IMR-90 (cell line): Measurements from ENCODE around the gene ZNF581. TPM values are rescaled to one million over a fixed set of nuclear protein-coding genes. Genes with fewer than 3 reads are reported as not detected.

Experiments used
- ATAC-seq: fragments of 200-7000 bp; cut with Tn5 transposase; 2 replicates; pipeline ENCODE4 v1.9.1; 2020; ENCODE audit warnings: low read depth, mild to moderate bottlenecking, moderate library complexity
- BruUV-seq: library from RNA; stranded (reverse); fragments of 400-500 nt; replicated peaks from 2 replicates; lab custom pipeline; 2021; lab: Mats Ljungman, UMichigan
- CTCF ChIA-PET: fragments of 300-600 bp; formaldehyde crosslinking; extraction: SDS; loops from one replicate; lab custom pipeline; 2021; ENCODE audit warnings: antibody characterized with exemption; lab: Yijun Ruan, JAX
- POLR2A ChIA-PET: fragments of 300-600 bp; sonication (Branson Sonifier 250); formaldehyde crosslinking; loops from one replicate; lab custom pipeline; 2022; ENCODE audit warnings: antibody characterized with exemption; ENCODE audit not compliant: unreplicated experiment; lab: Charles Lee
- DNase-seq: peaks from one replicate; pipeline ENCODE4 v3.0.0; 2013
- H2AFZ ChIP-seq: replicated peaks from 2 replicates; pipeline ENCODE3; 2013; ENCODE audit warnings: low read length, mild to moderate bottlenecking; ENCODE audit not compliant: poor library complexity
- H2AK5ac ChIP-seq: 2 replicates; pipeline ENCODE4 v1.6.1; 2013; ENCODE audit warnings: low read depth, low read length, inconsistent platforms
- H2AK9ac ChIP-seq: replicated peaks from 2 replicates; pipeline ENCODE3; 2013; ENCODE audit warnings: mild to moderate bottlenecking, low read depth, low read length, moderate library complexity; ENCODE audit not compliant: poor library complexity
- H2BK120ac ChIP-seq: 2 replicates; pipeline ENCODE4 v1.6.1; 2013; ENCODE audit warnings: low read depth, low read length, inconsistent platforms
- H2BK15ac ChIP-seq: 3 replicates; pipeline ENCODE4 v1.6.1; 2013; ENCODE audit warnings: low read depth, low read length, inconsistent platforms
- H2BK20ac ChIP-seq: 2 replicates; pipeline ENCODE4 v1.6.1; 2013; ENCODE audit warnings: low read depth, mild to moderate bottlenecking, inconsistent platforms, low read length, moderate library complexity
- H2BK5ac ChIP-seq: 2 replicates; pipeline ENCODE4 v1.6.1; 2013; ENCODE audit warnings: mild to moderate bottlenecking, low read depth, low read length, inconsistent platforms; ENCODE audit not compliant: poor library complexity, severe bottlenecking
- H3K14ac ChIP-seq: replicated peaks from 2 replicates; pipeline ENCODE4 v1.6.1; 2013; ENCODE audit warnings: low read depth, low read length, inconsistent platforms
- H3K18ac ChIP-seq: 2 replicates; pipeline ENCODE4 v1.6.1; 2013; ENCODE audit warnings: low read depth, low read length, control low read depth
- H3K23ac ChIP-seq: 2 replicates; pipeline ENCODE4 v1.6.1; 2013; ENCODE audit warnings: low read depth, low read length, inconsistent platforms
- H3K27ac ChIP-seq: 2 replicates; pipeline ENCODE4 v1.5.1; 2013; ENCODE audit warnings: mild to moderate bottlenecking, control low read depth, low read length; ENCODE audit not compliant: insufficient read depth
- H3K27me3 ChIP-seq: 2 replicates; pipeline ENCODE4 v1.6.1; 2013; ENCODE audit warnings: low read length; ENCODE audit not compliant: control insufficient read depth, insufficient read depth
- H3K36me3 ChIP-seq: 2 replicates; pipeline ENCODE4 v1.6.1; 2013; ENCODE audit warnings: low read length, mixed read lengths; ENCODE audit not compliant: control insufficient read depth, insufficient read depth
- H3K4ac ChIP-seq: 2 replicates; pipeline ENCODE4 v1.6.1; 2013; ENCODE audit warnings: low read depth, low read length, inconsistent platforms
- H3K4me1 ChIP-seq: 2 replicates; pipeline ENCODE4 v1.6.1; 2013; ENCODE audit warnings: low read length, mixed read lengths; ENCODE audit not compliant: control insufficient read depth, insufficient read depth
- H3K4me2 ChIP-seq: 2 replicates; pipeline ENCODE4 v1.6.1; 2013; ENCODE audit warnings: low read depth, mild to moderate bottlenecking, control low read depth, low read length, moderate library complexity
- H3K4me3 ChIP-seq: 2 replicates; pipeline ENCODE4 v1.5.1; 2013; ENCODE audit warnings: low read depth, mild to moderate bottlenecking, control low read depth, low read length, moderate library complexity; ENCODE audit not compliant: insufficient read depth
- H3K56ac ChIP-seq: 2 replicates; pipeline ENCODE4 v1.6.1; 2013; ENCODE audit warnings: low read length, inconsistent platforms; ENCODE audit not compliant: insufficient read depth; ENCODE audit errors: extremely low read depth
- H3K79me1 ChIP-seq, 2 experiments: 2 replicates each; pipeline ENCODE4 v1.6.1; 2013; ENCODE audit warnings: low read length in 2 of 2, inconsistent platforms in 1 of 2, low read depth in 1 of 2
- H3K9ac ChIP-seq: 2 replicates; pipeline ENCODE4 v1.6.1; 2013; ENCODE audit warnings: low read depth, low read length, control low read depth
- H3K9me1 ChIP-seq: 2 replicates; pipeline ENCODE4 v1.6.1; 2013; ENCODE audit warnings: low read length, inconsistent platforms; ENCODE audit not compliant: insufficient read depth
- H3K9me3 ChIP-seq: 2 replicates; pipeline ENCODE4 v1.6.1; 2013; ENCODE audit warnings: low read length; ENCODE audit not compliant: control insufficient read depth, insufficient read depth
- H4K20me1 ChIP-seq: 2 replicates; pipeline ENCODE4 v1.6.1; 2013; ENCODE audit warnings: low read length, inconsistent platforms; ENCODE audit not compliant: insufficient read depth
- H4K5ac ChIP-seq: 2 replicates; pipeline ENCODE4 v1.6.1; 2013; ENCODE audit warnings: mild to moderate bottlenecking, low read depth, low read length, control low read depth
- H4K8ac ChIP-seq, 2 experiments: 2 replicates each; pipeline ENCODE4 v1.6.1; 2013; ENCODE audit warnings: low read depth in 2 of 2, low read length in 2 of 2, control low read depth in 1 of 2, inconsistent platforms in 1 of 2
- H4K91ac ChIP-seq: 2 replicates; pipeline ENCODE4 v1.6.1; 2013; ENCODE audit warnings: low read depth, low read length, inconsistent platforms; ENCODE audit not compliant: insufficient read depth
- BHLHE40 ChIP-seq: fragments of 150-350 bp; IDR thresholded peaks from 2 replicates; pipeline ENCODE4 v1.6.1; 2016; ENCODE audit warnings: mild to moderate bottlenecking, low read depth, low read length
- CHD1 ChIP-seq: IDR thresholded peaks from 2 replicates; pipeline ENCODE4 v1.6.1; 2012; ENCODE audit warnings: low read depth, low read length, improper control_type of control experiment
- MAFK ChIP-seq: IDR thresholded peaks from 2 replicates; pipeline ENCODE4 v1.6.1; 2012; ENCODE audit warnings: low read depth, low read length, improper control_type of control experiment
- MAZ ChIP-seq: IDR thresholded peaks from 2 replicates; pipeline ENCODE4 v1.6.1; 2012; ENCODE audit warnings: low read depth, mild to moderate bottlenecking, low read length, improper control_type of control experiment, moderate library complexity, borderline replicate concordance
- MXI1 ChIP-seq: IDR thresholded peaks from 2 replicates; pipeline ENCODE4 v1.6.1; 2012; ENCODE audit warnings: low read depth, mild to moderate bottlenecking, low read length, moderate library complexity, borderline replicate concordance
- NFE2L2 ChIP-seq: fragments of 150-350 bp; IDR thresholded peaks from 2 replicates; pipeline ENCODE4 v1.6.1; 2016; ENCODE audit warnings: low read depth, mild to moderate bottlenecking, low read length
- RAD21 ChIP-seq: IDR thresholded peaks from 2 replicates; pipeline ENCODE4 v1.6.1; 2012; ENCODE audit warnings: low read length, improper control_type of control experiment
- RCOR1 ChIP-seq: IDR thresholded peaks from 2 replicates; pipeline ENCODE4 v1.6.1; 2012; ENCODE audit warnings: mild to moderate bottlenecking, low read length, improper control_type of control experiment; ENCODE audit not compliant: insufficient replicate concordance
- SMC3 ChIP-seq: fragments of 150-350 bp; IDR thresholded peaks from 2 replicates; pipeline ENCODE4 v1.6.1; 2016; ENCODE audit warnings: low read depth, mild to moderate bottlenecking, antibody characterized with exemption, low read length, moderate library complexity
- WGBS, 2 experiments: methylation state at CpG; one replicate each; pipeline versions ENCODE4 v1.1.5 to v1.1.7; 2013; ENCODE audit warnings: missing lambda C conversion rate in 2 of 2; ENCODE audit not compliant: insufficient read length in 1 of 2; ENCODE audit errors: extremely low coverage in 2 of 2; 5-methylcytosine and 5-hydroxymethylcytosine counted together
- dilution Hi-C: fragments of 300-500 bp; cut with HindIII; formaldehyde crosslinking; loops from one replicate; pipeline ENCODE4 v1.14.3; 2018; ENCODE audit warnings: low sequenced_read_pairs; ENCODE audit not compliant: unreplicated experiment
- in situ Hi-C: fragments of 300-500 bp; cut with MboI; formaldehyde crosslinking; loops from 3 replicates; pipeline ENCODE4 v1.14.3; 2019; ENCODE audit warnings: low sequenced_read_pairs, inconsistent platforms, mixed read lengths
- intact Hi-C: fragments of 100-400 bp; cut with micrococcal nuclease; formaldehyde crosslinking; loops from 2 replicates; pipeline ENCODE4 v1.10.0; 2022
- polyA plus RNA-seq, 3 experiments: library from polyadenylated mRNA; depleted of rRNA; stranded (reverse); fragments of >200 nt; gene quantifications; 2 replicates each; pipeline ENCODE4 v1.2.3, GENCODE V29; 2012; ENCODE audit warnings: low replicate concordance in 1 of 3
- total RNA-seq: library from RNA; depleted of rRNA; stranded (reverse); fragments of >200 nt; gene quantifications from 2 replicates; pipeline ENCODE4 v1.2.3, GENCODE V29; 2012
- TF ChIP-seq, protein P1 (sequence below): conservative IDR thresholded peaks from 2 replicates; pipeline ENCODE4 v1.5.1; 2012; ENCODE audit warnings: mild to moderate bottlenecking, low read depth, low read length, improper control_type of control experiment
- TF ChIP-seq, protein P2 (sequence below): fragments of 150-350 bp; IDR thresholded peaks from 2 replicates; pipeline ENCODE4 v1.6.1; 2016; ENCODE audit warnings: low read depth, mild to moderate bottlenecking, low read length, moderate library complexity, borderline replicate concordance
- TF ChIP-seq, protein P3 (sequence below): fragments of 150-350 bp; IDR thresholded peaks from 2 replicates; pipeline ENCODE4 v1.6.1; 2017; ENCODE audit warnings: mild to moderate bottlenecking, antibody characterized with exemption, low read length, low read depth

The ZNF581 gene
- total and polyA plus RNA-seq, 2 of the 4 experiments (the other 2 are of a cell fraction), result 9.7 to 21.9 TPM

DNA sequence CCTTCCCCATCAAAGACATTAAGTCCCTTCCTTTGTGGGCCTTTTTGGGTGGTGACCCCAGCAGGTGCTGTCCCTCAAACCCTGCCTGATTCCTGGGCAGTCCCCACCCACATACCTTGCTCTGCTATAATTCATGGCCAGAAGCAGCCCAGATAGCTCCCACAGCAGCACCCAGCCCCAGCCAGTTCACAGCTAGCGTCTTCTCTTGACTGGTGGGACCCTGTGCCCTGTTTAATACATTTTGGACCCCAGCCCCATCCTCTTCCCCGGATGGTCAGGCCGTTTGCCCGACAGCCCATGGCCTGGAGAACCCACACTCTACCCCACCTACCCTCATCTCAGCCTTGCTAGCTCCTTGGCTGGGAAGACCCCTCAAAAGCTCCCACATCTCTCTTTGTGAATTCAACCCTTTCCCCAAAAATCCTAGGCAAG is 6.7 kb downstream of the ZNF581 start (continued):
- TF ChIP-seq CHD1 (no peak), BHLHE40 (no peak), MAFK (no peak)

DNA sequence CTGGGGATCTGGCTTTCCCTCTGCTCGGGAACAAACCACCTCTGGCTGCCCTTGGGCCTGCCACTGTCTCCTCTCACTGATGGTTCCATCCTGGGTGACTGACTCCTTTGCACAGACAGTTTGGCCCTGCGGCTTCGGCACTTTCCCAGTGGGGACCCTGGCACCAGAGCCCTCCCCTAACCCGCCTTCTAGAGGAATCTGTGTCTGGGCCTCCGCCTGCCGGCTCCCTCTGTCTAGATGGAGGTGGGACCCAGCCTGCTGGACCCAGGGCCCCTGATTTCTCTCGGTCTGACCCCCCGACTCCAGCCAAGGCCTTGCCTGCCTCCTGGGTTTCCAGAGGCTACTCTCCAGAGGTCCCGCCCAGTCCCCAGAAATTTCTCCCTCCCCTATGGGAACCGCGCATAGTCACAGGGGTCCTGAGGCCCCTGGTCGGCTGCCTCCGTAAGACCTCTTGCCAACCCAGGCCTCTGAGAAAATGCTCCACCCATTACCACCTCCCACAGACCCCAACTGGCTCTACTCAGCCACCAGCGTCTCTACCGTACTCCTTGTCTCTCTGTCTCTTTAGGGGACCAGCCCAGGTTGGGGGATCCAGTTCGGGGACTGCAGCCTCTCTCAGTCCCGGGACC is 7.3 kb downstream of the ZNF581 start:
- Histone ChIP-seq H3K14ac (no peak overlapping the region), H2AK5ac (no peak overlapping the region), H3K27ac (no peak overlapping the region), H2BK20ac (no peak overlapping the region), H3K9me1 (no peaks in the 10 kb centered on the region), H3K18ac (no peak overlapping the region), H3K56ac (no peak overlapping the region), H3K9me3 (no peaks in the 10 kb centered on the region), H4K5ac (no peak overlapping the region), H4K8ac (no peak overlapping the region), H2AFZ (no peak overlapping the region), H2BK5ac (no peak overlapping the region), H3K36me3 (peaks cover 9% of the 10 kb centered on the region), H4K91ac (no peak overlapping the region), H3K4me3 (no peak overlapping the region), H3K27me3 (no peaks in the 10 kb centered on the region), H3K9ac (no peak overlapping the region), H3K4ac (no peak overlapping the region), H3K23ac (no peak overlapping the region), H4K20me1 (peaks cover 12% of the 10 kb centered on the region), H3K4me1 (peaks cover 5% of the 10 kb centered on the region), H3K4me2 (no peak overlapping the region), H2AK9ac (no peak overlapping the region), H3K79me1 (peaks cover 14 to 26% of the 10 kb centered on the region in 2 experiments; a peak in 3 of 4 replicates), H2BK15ac (no peak overlapping the region), H2BK120ac (no peak overlapping the region)
- ChIA-PET POLR2A (no interaction called here), CTCF (no interaction called here)
- DNase-seq (no peak), ATAC-seq (no peak)
- BruUV-seq, result no TSS peak
- dilution Hi-C loops (no loop called here), in situ Hi-C loops (loop anchor here (25.0 kb wide), 2 partner anchors 1188 to 1513 kb away; partner anchors contain the start of genes CDC42EP5, CNOT3 and LENG9), intact Hi-C loops (no loop called here)
- WGBS, 2 experiments, result 94% methylated on average over 9 of the region's 17 CpGs; no CpG with 5 or more reads in 1 of the 2 experiments
- TF ChIP-seq NFE2L2 (no peak), MXI1 (no peak), RAD21 (no peak), MAZ (no peak), RCOR1 (no peak), MAFK (no peak), SMC3 (no peak), CHD1 (no peak), BHLHE40 (no peak)
- TF ChIP-seq, protein P1, sequence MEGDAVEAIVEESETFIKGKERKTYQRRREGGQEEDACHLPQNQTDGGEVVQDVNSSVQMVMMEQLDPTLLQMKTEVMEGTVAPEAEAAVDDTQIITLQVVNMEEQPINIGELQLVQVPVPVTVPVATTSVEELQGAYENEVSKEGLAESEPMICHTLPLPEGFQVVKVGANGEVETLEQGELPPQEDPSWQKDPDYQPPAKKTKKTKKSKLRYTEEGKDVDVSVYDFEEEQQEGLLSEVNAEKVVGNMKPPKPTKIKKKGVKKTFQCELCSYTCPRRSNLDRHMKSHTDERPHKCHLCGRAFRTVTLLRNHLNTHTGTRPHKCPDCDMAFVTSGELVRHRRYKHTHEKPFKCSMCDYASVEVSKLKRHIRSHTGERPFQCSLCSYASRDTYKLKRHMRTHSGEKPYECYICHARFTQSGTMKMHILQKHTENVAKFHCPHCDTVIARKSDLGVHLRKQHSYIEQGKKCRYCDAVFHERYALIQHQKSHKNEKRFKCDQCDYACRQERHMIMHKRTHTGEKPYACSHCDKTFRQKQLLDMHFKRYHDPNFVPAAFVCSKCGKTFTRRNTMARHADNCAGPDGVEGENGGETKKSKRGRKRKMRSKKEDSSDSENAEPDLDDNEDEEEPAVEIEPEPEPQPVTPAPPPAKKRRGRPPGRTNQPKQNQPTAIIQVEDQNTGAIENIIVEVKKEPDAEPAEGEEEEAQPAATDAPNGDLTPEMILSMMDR, result no peak
- TF ChIP-seq, protein P2, sequence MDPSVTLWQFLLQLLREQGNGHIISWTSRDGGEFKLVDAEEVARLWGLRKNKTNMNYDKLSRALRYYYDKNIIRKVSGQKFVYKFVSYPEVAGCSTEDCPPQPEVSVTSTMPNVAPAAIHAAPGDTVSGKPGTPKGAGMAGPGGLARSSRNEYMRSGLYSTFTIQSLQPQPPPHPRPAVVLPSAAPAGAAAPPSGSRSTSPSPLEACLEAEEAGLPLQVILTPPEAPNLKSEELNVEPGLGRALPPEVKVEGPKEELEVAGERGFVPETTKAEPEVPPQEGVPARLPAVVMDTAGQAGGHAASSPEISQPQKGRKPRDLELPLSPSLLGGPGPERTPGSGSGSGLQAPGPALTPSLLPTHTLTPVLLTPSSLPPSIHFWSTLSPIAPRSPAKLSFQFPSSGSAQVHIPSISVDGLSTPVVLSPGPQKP, result no peak
- TF ChIP-seq, protein P3, sequence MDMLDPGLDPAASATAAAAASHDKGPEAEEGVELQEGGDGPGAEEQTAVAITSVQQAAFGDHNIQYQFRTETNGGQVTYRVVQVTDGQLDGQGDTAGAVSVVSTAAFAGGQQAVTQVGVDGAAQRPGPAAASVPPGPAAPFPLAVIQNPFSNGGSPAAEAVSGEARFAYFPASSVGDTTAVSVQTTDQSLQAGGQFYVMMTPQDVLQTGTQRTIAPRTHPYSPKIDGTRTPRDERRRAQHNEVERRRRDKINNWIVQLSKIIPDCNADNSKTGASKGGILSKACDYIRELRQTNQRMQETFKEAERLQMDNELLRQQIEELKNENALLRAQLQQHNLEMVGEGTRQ, result no peak
